HG03558 (cell line): ENCODE measurements around the gene PGAP3.

ENCODE experiments used
- ATAC-seq: cut with Tn5 transposase; IDR thresholded peaks from one replicate; pipeline ENCODE4 v1.9.1; 2021; ENCODE audit warnings: moderate number of reproducible peaks; ENCODE audit not compliant: unreplicated experiment; ENCODE audit errors: extremely low read depth

PGAP3 gene

DNA sequence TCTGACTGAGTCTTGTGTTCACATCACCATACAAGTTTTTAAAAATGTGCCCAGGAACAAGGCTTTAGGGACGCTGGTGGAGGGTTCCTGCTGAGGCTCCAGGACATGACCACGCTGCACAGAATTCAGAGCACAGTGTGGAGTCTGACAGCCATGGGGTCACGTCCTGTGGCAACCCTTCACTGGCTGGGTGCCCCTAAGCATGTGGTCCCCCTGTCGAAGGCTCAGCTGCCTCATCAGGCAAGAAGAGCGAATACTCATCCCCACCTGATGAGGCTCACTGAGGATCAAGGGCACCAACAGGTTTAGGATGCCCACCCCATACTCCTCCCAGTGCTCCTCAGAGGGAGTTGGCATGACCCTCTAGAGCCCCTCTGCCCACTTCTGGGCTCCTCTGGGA is 13.7 kb downstream of the PGAP3 start:
- no peak for ATAC-seq

DNA sequence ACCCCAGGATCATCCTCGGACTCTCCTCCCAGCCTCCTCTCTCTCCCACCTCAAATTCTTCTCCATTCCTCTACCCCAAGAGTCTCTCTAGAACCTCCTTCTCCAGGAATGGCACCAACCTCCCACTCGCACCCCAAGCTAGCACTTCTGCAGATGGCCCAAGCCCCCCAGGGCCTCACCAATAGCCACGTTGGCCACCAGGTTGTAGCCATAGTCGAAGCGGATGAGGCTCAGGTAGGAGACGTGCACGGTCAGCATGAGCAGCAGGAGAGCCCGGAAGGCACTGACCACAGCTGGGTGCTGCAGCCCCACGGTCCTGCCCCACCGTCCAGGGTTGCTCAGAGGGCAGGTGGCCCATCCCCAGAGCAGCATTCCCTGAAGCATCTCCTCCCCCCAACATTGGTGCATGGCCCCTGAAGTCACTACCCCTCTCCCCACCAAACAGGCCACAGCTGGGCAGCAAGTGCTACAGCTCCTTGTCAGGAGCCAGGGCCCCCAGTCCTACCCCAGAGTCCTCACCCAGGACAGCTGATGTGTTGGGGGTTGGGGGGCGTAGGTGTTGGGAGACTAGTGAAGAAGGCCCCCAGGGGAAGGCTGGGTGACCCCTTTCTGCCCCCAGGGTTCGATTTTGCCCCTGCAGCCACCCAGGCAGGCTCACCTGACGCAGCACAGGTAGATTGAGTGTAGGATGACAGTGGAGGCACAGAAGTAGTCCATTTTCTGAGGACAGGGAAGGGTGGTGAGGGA is 14.3 kb downstream of the PGAP3 start:
- no peak for ATAC-seq

DNA sequence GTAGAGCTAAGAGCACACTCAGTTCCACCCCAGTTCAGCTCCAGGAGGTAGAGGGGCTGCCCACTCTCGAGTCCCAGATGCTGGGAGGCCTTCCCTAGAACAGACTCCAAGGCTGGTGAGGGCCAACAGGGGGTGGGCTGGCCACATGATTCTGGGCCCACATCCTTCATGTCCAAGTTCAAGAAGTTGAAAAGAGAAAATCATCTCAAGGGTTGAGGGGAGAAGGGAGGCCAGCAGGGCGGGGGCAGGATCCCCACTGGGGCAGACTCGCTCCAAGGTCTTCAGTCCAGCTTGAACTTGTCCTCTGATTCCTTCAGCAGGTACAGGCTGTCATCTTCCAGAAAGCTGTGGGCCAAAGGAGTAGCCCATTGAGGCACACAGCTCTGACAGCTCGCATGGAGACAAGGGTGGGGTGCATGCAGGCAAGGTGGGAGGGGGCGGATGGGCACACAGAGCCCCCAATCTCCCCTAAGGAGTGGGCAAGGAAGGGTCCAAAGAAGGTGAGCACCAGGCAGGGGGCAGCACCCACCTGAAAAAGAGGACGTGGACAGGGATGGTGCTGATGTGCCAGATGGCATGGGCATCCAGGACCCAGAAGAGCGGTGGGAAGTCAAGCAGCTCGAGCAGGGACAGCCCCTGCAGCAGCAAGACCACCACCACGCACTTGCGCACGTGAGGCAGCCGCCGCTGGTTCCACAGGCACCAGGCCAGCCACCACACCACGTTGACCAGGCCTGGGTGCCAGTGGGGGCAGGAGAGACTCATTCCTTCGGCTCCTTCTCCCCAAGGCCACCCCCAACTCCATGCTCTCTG is 15.1 kb downstream of the PGAP3 start:
- no peak for ATAC-seq

DNA sequence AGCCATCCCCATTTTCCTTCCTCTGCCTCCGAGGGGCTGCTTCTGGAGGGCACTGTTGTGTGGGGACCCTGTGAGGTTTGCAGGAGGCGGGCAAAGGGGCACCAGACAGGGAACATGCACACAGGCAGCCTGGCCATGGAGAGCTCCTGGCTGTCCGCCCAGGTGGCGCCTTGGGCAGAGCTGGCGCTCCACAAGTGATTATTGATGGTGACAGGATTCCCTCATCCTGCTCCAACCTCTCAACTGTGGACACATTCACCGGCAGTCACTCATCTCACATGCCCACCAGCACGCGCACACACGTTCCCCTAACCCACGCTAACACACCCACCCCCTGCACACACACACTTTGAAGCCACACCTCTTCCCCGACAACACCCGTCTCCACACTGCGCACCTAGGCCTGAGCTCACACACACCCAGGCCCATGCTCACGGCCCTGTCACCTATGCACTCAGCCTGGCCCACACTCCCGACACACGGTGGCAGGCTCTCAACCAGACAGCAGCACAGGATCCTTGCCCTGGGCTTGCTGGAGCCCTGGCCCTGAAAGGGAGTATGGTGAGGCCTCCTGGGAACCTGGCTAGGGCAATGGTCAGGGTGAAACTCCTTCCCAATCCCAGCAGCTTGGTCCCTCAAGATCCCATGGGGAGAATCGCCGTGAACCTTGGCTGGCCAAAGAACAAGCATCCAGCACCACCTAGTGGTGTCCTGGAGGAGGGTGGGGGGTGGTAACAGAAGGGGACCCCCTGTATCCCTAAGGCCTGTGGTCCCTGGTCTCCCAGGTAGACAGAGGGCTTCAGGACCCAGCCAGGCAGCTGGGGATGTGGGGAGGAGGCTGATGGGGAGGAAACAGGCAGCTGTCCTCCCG is 16.0 kb downstream of the PGAP3 start:
- ATAC-seq = no peak

DNA sequence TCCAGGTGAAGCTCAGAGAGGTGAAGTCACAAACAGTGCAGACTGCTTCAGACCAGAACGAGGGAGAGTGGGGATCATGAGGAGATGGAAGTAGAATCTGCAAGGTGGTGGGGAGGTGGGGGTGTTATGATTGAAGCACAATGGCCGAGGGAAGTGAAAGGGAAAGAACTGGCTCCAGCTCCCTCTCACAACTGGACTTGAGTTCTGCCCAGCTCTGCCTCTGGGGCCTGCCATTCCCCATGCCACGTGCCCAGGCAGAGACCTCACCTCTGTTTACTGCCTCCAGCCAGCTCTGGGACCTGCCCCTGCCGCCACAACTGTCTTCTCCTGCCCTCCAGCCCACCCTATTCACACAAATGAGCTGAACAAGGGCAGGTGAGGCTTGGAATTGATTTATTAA is 17.1 kb downstream of the PGAP3 start:
- no peak for ATAC-seq

DNA sequence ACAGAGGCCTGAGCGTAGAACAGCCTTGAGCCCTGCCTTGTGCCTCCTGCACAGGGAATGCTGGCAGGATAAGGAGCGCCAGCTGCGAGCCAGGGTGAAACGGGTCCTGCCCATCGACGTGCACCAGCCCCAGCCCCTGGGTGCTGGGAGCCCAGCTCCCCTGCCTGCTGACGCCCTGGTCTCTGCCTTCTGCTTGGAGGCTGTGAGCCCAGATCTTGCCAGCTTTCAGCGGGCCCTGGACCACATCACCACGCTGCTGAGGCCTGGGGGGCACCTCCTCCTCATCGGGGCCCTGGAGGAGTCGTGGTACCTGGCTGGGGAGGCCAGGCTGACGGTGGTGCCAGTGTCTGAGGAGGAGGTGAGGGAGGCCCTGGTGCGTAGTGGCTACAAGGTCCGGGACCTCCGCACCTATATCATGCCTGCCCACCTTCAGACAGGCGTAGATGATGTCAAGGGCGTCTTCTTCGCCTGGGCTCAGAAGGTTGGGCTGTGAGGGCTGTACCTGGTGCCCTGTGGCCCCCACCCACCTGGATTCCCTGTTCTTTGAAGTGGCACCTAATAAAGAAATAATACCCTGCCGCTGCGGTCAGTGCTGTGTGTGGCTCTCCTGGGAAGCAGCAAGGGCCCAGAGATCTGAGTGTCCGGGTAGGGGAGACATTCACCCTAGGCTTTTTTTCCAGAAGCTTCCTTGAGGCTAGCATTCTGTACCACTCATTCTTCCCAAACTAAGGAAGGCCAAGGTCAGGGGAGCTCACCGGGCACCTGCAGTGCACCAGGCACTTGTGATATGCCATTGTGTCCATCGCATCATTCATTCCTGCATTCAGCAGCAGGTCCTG is 17.7 kb downstream of the PGAP3 start:
- no peak for ATAC-seq

DNA sequence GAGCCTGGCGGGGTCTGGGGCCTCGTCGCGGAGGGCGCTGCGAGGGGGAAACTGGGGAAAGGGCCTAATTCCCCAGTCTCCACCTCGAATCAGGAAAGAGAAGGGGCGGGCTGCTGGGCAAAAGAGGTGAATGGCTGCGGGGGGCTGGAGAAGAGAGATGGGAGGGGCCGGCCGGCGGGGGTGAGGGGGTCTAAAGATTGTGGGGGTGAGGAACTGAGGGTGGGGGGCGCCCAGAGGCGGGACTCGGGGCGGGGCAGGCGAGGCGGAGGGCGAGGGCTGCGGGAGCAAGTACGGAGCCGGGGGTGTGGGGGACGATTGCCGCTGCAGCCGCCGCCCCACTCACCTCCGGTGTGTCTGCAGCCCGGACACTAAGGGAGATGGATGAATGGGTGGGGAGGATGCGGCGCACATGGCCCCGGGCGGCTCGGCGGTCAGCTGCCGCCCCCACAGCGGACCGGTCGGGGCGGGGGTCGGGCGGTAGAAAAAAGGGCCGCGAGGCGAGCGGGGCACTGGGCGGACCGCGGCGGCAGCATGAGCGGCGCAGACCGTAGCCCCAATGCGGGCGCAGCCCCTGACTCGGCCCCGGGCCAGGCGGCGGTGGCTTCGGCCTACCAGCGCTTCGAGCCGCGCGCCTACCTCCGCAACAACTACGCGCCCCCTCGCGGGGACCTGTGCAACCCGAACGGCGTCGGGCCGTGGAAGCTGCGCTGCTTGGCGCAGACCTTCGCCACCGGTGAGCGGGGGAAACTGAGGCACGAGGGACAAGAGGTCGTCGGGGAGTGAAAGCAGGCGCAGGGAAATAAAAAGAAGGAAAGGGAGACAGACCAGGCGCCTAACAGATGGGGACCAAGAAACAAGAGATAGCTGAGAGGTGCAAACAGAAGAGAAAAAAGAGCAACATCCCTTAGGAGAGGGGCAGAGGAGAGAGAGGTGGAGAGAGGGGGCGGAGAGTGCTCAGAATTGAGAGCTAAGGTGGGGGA is 19.6 kb downstream of the PGAP3 start, which contains the start of gene PNMT:
Gene PNMT, plus strand, starts transcription at position 509 of the 980 bp plus-strand sequence. Its CDS starts 23 bp downstream, at position 532.
- ATAC-seq = no peak

DNA sequence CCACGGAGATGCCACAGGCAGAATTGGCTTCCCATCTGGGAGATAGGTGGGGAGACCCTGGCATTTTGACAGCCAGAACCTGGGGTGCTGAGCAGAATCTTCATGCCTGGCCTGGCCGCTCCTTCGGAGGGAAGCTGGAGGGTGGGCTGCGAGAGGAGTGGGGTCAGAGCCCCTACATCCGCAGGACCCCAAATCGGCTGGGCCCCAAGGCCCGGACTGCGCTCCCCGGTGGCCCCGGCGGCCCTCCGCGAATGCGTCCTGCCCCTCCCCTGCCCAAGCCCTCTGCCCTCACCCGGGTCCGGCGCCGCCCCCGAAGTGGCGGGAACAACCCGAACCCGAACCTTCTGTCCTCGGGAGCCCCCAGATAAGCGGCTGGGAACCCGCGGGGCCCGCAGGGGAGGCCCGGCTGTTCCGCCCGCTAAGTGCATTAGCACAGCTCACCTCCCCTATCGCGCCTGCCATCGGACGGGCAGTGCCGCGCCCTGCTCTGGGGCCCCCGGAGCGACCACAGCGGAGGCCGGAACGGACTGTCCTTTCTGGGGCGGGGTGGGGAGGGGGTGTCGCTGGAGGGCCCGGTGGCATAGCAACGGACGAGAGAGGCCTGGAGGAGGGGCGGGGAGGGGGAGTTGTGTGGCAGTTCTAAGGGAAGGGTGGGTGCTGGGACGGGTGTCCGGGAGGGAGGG is 20.5 kb downstream of the PGAP3 start:
- no peak for ATAC-seq

DNA sequence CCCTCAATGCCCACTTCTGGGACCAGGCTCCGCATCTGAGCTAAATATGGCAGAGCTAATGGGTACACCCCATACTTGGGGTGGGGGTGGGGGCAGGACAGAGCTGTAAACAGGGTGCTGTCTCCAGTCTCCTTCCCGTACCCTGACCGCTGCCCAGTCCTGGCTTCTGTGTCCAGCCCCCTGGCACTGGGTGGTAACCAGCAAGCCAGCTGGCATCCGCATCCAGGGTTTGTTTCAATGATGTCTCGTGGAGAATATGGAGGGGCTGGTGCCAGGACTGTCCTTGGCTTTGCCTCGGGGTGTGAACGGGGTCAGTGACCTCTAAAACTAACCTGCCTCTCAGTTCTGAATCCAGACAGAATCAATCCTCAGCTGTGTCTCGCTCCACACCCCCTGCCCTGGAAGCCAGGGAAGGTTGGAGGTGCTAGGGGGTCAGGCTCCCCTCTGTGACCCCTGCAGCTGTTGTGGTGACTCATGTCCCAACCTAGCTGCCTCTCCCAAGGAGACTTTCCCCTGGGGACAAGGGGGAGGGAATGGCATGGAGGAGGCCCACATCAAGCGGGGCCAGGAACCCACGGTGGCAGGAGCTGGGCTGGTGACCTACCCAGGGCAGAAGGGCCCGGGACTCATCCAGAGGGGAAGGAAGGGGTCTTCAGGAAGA is 21.1 kb downstream of the PGAP3 start:
- no peak for ATAC-seq

DNA sequence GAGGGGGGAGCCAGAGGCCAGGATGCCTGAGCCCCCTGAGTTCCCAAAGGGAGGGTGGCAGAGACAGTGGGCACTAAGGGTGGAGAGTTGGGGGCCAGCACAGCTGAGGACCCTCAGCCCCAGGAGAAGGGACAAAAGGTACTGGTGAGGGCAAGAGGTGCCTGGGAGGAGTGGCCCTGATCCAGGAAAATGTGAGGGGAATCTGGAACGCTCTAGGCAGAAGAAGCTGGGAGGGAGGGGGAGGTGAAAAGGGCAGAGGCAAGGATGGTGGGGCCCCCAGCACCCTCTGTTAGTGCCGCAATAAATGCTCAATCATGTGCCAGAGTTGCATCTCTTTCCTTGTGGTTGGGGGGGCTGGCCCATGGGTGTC is 21.6 kb downstream of the PGAP3 start:
- ATAC-seq = no peak

DNA sequence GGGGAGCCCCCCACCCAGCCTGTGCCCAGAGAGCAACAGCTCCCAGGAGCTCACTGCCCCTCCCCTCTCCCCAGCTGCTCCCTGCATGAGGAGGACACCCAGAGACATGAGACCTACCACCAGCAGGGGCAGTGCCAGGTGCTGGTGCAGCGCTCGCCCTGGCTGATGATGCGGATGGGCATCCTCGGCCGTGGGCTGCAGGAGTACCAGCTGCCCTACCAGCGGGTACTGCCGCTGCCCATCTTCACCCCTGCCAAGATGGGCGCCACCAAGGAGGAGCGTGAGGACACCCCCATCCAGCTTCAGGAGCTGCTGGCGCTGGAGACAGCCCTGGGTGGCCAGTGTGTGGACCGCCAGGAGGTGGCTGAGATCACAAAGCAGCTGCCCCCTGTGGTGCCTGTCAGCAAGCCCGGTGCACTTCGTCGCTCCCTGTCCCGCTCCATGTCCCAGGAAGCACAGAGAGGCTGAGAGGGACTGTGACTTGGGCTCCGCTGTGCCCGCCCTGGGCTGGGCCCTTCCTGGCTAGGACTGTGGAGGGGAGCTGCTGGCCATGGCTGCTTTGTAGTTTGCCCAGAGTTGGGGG is 22.1 kb downstream of the PGAP3 start:
- ATAC-seq = no peak

DNA sequence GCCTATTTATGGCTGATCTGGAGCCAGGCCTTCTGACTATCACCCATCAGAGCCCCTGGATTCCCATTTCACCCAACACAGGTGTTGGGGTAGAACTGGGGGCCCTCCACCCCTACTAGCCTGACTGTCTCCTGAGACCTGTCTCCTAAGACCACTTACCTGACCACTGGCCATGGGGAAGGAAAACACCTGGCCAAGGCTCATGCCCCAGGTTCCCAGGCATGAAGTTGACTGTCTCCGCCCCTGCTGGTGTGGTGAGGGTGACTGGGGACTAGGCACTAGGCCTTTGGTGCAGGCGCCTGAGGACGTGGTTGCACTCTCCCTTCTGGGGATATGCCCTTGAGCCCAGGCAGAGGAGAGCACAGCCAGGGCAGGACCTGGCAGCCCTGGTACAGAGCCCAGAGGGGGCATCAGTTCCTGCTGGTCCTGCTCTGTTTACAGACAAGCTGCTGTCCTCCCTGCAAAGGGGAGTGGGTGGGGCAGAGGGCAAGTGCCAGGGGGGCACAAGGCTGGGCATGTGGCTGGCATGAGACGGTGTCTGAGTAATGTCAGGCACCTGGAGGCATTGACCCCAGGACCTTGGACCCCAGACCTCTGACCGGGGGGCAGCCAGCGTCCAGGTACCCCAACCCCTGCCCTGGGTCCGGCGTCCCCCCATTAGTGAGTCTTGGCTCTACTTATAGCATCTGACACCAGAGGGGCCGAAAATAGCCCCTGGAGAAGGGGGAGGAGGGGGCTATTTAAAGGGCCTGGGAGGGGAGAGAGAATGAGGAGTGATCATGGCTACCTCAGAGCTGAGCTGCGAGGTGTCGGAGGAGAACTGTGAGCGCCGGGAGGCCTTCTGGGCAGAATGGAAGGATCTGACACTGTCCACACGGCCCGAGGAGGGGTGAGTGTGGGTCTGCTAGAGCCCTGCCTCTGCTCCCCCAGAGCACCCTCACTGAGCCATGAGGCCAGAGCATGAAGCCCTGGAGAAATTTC is 23.0 kb downstream of the PGAP3 start, which contains the start of gene TCAP:
Gene TCAP, plus strand, starts transcription at position 769 of the 981 bp plus-strand sequence. Its CDS starts 11 bp downstream, at position 780.
- no peak for ATAC-seq

DNA sequence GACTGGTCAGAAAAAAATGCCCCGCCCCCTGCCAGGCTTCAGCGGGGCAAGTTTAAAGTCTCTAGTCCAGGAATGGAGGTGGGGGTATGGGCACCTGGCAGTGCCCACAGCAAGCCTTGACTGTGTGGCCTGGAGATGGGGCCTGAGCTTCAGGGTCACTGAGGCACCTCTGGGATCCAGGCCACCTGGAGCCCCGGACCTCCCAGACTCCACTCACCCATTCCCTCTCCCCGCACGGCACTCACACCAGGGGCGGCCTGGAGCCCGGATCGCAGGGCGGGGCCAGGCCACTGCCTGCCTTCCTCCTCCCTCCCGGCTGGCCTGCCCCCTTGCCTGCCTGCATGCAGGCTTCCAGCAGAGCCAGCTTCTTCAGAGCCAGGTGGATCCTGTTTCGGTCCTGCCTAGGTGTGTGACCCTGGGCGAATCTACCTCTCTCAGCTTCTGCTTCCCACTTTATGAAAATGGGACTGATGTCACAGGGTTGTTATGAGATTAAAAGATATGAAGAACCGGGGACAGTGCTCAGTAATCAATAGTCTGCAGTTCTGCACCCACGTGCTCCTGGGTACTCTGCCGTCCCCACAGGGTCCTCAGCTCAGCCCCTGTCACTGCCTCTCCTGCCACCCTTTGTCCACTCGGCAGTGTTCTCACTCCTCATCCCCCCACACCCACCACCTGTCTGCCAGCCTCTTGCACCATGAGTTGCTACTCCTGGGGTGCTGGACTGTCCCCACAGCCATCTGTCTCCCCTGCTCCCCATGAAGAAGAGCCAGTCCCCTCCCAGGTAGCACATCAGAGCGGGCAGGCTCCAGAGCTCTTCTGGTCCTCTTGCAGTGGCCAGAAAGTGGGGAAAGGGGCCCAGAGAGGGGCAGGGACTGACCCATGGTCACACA is 23.9 kb downstream of the PGAP3 start:
- ATAC-seq = no peak

DNA sequence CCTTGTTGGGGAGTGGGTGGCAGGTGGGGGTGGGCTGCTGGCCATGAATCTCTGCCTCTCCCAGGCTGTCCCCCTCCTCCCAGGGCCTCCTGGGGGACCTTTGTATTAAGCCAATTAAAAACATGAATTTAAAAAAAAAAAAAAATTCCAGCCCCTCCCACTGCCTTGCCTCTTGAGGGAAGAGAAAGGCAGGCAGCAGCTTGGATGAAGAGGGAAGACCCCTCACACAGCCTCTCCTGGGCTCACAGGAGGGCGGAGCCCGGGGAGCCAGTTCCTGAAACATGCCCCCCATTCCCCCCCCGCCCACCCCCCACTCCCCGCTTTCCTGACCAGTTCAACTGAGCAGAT is 24.5 kb downstream of the PGAP3 start:
- no peak for ATAC-seq
